Activated naive CD8-positive, alpha-beta T cell treated with anti-CD3 and anti-CD28 coated beads for 36 hours (primary cell): ENCODE data around the gene SLC25A4. TPM values are rescaled to one million over a fixed set of nuclear protein-coding genes. Genes with fewer than 3 reads are reported as not detected.
"Not testable (repeated sequence)": the region's sequence is repeated elsewhere in the genome, so short reads cannot be mapped to it uniquely, and the experiment has no call there.

ENCODE experiments used
- DNase-seq: peaks from one replicate; pipeline ENCODE4 v3.0.0; 2021
- H3K27ac Mint-ChIP-seq: one replicate; pipeline ENCODE4 v1.8.0; 2022; ENCODE audit warnings: mild to moderate bottlenecking, moderate library complexity, mixed read lengths
- H3K27me3 Mint-ChIP-seq: one replicate; pipeline ENCODE4 v1.8.0; 2022; ENCODE audit warnings: mild to moderate bottlenecking, mixed read lengths
- H3K36me3 Mint-ChIP-seq: one replicate; pipeline ENCODE4 v1.8.0; 2021; ENCODE audit warnings: mild to moderate bottlenecking, mixed read lengths
- H3K4me1 Mint-ChIP-seq: one replicate; pipeline ENCODE4 v1.8.0; 2021; ENCODE audit warnings: mixed read lengths
- H3K4me3 Mint-ChIP-seq: one replicate; pipeline ENCODE4 v1.8.0; 2022; ENCODE audit warnings: mild to moderate bottlenecking, moderate library complexity, mixed read lengths
- H3K9me3 Mint-ChIP-seq: one replicate; pipeline ENCODE4 v1.8.0; 2022; ENCODE audit warnings: mixed read lengths
- total RNA-seq, 2 experiments: library from RNA; stranded (reverse); gene quantifications; one replicate each; pipeline ENCODE4 v1.2.3, GENCODE V29; 2021

Gene SLC25A4
- total RNA-seq = 1 to 10 TPM; 7.6 to 7.8 TPM

DNA sequence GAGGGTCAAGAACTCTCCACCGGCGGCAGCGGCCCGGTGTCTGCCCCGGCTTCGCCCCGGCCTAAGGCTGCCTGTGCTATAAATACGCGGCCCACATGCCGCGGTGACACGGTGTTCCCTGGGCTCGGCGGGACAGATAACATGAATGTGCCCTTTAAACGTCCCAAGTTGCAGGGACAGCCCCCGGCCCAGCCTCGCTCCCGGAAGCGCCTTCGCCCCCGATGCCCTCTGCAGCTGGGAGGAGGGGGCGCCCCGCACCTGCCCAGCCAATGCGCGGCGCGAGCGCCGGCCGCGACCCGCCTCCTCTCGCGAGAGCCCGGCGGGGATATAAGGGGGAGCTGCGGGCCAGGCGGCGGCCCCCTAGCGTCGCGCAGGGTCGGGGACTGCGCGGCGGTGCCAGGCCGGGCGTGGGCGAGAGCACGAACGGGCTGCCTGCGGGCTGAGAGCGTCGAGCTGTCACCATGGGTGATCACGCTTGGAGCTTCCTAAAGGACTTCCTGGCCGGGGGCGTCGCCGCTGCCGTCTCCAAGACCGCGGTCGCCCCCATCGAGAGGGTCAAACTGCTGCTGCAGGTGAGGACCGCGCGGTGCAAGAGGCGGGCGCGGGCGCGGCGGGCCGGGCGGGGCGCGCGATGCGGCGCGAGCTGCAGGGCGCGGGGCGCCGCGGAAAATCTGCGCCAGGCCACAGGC lies at the start of gene SLC25A4:
SLC25A4 (plus strand) TSS at position 355 of the 689 bp plus-strand sequence; CDS start at position 462, 107 bp downstream.
- no peaks in the 10 kb centered on the region for H3K27me3 Mint-ChIP-seq
- H3K36me3 Mint-ChIP-seq = no peaks in the 10 kb centered on the region
- peak within 1 kb of the TSS; percentile 72 for H3K27ac Mint-ChIP-seq
- H3K4me1 Mint-ChIP-seq = peaks cover 16% of the 10 kb centered on the region
- peak; percentile 93 for DNase-seq
- H3K9me3 Mint-ChIP-seq = no peaks in the 10 kb centered on the region
- peak within 1 kb of the TSS; percentile 86 for H3K4me3 Mint-ChIP-seq

DNA sequence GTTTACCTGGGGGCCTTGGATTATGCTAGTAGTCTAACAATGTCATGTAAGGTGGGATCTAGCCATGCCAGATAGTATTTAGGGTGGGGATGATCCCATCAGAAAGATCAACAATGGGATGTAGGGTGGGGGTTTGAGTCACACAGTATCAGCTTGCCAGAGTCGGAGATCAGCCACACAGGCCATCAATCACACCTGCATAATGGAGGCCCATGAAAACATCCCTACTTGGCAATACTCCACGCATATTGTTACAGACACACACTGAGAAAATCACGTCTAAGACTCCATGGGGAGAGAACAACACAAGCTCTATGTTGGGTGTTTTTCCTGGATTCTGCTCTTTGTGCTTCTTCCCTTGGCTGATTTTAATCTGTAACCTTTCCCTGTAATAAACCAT lies 49.5 kb upstream of the SLC25A4 start:
- DNase-seq = no peak
- no peak overlapping the region for H3K27ac Mint-ChIP-seq
- no peaks in the 10 kb centered on the region for H3K4me1 Mint-ChIP-seq
- no peaks in the 10 kb centered on the region for H3K36me3 Mint-ChIP-seq
- no peaks in the 10 kb centered on the region for H3K9me3 Mint-ChIP-seq
- no peak overlapping the region for H3K4me3 Mint-ChIP-seq
- peaks cover 20% of the 10 kb centered on the region for H3K27me3 Mint-ChIP-seq

DNA sequence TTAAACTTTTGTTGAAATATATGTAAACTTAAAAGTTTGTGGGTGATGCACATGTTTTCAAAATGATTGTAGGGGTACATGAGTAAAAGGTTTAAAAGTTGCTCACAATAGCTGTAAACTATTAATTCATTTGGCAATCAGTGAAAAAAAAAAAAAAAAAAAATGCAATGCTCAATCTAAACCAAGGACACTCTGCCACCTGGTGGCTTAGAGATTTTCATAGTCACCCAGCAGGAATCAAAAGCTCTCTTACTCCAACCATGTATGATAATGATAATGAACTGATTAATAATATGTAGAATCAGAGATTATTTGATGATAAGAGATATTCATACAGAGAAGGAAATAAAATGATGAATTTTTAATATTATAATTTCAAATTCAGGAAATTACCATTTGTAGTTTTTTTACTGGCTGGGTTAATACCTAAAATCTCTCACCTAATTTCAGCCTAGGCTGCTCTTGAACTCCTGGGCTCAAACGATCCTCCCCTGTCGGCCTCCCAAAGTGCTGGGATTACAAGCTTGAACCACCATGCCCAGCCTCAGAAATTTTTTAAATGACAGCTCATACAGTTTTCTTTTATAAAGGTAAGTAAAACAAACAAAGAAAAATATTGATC lies 46.9 kb upstream of the SLC25A4 start:
- DNase-seq = no peak
- no peaks in the 10 kb centered on the region for H3K4me1 Mint-ChIP-seq
- no peaks in the 10 kb centered on the region for H3K36me3 Mint-ChIP-seq
- no peaks in the 10 kb centered on the region for H3K9me3 Mint-ChIP-seq
- H3K27me3 Mint-ChIP-seq = peaks cover 13% of the 10 kb centered on the region
- no peak overlapping the region for H3K27ac Mint-ChIP-seq
- no peak overlapping the region for H3K4me3 Mint-ChIP-seq

DNA sequence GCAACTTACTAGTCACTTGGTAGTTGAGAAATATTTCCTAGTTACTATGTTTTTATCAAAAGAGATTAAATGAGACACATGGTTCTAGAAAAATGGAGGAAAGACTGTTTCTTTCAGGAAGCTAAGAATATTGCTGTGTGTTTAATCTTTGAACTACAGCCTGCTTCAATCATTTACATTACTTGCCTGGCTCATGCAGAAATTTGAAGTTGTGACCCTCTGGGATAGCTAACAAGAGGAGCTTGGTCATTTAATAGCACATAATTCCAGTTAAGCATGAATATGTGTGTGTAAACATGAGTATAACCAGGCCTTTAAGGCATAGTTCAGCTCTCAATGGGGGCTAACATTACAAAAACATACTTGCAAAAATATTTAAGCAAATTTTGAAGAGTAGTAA lies 44.6 kb upstream of the SLC25A4 start:
- Mint-ChIP-seq H3K36me3 (no peaks in the 10 kb centered on the region), H3K9me3 (no peaks in the 10 kb centered on the region), H3K4me3 (no peak overlapping the region), H3K27me3 (peaks cover 12% of the 10 kb centered on the region), H3K4me1 (no peaks in the 10 kb centered on the region), H3K27ac (no peak overlapping the region)
- no peak for DNase-seq

DNA sequence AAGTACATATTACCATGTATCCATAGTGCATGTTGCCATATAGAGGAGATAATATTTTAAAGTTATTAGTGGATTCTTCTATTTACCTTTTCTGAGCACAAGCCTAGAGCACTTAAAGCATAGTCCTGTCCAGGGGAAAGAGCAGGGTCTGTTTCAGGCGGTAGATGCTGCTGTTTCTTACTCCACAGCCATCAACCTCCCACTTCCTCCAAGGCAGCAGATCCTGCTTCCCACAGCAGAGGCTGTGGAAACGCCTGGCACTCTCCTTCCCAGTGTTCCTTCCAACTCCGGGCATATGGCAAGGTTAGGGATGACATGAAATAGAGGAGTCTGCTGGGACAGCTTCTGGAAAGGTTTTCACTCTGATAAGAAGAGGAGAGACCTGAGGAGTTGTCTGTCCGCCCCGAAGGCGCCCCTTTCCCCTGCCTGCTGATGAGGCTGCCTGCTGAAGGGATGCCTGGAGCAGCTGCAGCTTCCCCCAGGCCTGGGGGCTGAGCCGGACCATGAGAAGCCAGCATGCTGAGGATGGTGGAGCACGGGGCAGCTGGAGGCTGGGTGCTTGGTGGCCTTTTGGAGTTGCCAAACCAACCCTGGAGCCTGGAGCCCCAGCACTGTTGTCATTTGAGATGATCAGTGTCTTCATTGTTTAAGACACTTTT lies 43.9 kb upstream of the SLC25A4 start:
- Mint-ChIP-seq H3K27me3 (peaks cover 12% of the 10 kb centered on the region), H3K27ac (no peak overlapping the region), H3K36me3 (no peaks in the 10 kb centered on the region), H3K4me1 (no peaks in the 10 kb centered on the region), H3K9me3 (no peaks in the 10 kb centered on the region), H3K4me3 (no peak overlapping the region)
- DNase-seq = no peak

DNA sequence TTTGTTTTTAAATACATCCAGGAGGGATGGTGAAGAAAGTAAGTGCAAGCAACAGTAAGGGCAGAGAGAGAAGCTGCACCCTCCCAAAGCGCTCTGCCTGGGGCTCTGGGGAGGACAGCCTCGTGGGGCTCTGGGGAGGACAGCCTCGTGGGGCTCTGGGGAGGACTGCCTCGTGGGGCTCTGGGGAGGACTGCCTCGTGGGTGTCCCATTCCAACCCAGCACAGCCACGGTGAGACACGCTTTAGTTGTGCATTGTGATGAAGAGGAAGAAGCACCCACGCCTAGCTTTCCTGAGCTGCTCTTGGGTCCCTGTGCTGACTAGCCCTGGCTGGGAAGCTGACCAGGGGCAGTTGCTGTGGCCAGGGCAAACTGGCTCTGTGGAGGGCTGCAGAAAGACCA lies 43.1 kb upstream of the SLC25A4 start:
- Mint-ChIP-seq H3K4me3 (no peak overlapping the region), H3K9me3 (no peaks in the 10 kb centered on the region), H3K27ac (no peak overlapping the region), H3K4me1 (no peaks in the 10 kb centered on the region), H3K36me3 (no peaks in the 10 kb centered on the region), H3K27me3 (peaks cover 12% of the 10 kb centered on the region)
- DNase-seq = no peak

DNA sequence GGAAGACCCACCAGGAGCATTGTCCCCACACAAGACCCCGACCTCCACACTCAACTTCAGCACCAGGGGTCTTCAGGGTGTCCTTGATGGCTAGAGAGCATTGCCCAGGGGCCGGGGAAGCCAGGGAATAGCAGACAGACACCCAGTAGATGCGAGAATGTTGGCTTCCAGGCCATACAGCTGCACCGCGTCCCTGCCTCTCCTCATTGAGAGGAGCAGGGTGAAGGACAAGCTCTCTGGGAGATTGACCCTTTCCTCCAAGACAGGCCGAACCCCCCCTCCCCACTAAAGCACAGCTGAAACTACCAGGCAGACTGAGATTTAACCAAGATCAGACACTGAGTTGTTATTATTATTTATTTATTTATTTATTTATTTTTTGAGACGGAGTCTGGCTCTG lies 42.6 kb upstream of the SLC25A4 start:
- DNase-seq = no peak

DNA sequence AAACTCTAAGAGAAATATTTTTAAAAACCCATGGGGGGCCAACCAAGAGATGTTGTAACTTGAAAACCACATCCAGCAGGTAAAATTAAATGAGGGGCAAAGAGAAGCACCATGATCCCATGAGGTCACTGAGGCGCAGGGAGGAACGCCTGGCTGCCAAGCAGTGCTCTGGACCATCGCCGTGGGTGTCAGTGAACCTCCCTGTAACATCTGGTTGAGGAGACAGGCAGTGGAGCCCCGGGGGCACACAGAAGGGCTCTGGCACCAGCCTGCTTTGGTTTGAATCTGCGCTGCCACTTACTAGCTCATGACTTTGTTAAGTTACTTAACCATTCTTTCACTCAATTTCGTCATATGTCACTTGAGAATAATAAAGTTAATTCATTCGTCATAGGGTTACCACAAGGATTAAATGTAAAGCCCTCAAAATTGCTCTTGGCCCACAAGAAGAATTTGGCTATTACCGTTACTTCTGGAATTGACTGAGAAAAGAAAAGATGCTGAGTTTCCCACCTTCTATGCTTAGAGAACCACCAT lies 41.6 kb upstream of the SLC25A4 start:
- no peak for DNase-seq
- Mint-ChIP-seq H3K4me3 (no peak overlapping the region), H3K27me3 (peaks cover 9% of the 10 kb centered on the region), H3K9me3 (no peaks in the 10 kb centered on the region), H3K4me1 (no peaks in the 10 kb centered on the region), H3K36me3 (no peaks in the 10 kb centered on the region), H3K27ac (no peak overlapping the region)

More for the DNA sequence above, 42.6 kb upstream of the SLC25A4 start:
- Mint-ChIP-seq H3K27ac (no peak overlapping the region), H3K4me1 (no peaks in the 10 kb centered on the region), H3K36me3 (no peaks in the 10 kb centered on the region), H3K27me3 (peaks cover 12% of the 10 kb centered on the region), H3K4me3 (no peak overlapping the region), H3K9me3 (no peaks in the 10 kb centered on the region)

DNA sequence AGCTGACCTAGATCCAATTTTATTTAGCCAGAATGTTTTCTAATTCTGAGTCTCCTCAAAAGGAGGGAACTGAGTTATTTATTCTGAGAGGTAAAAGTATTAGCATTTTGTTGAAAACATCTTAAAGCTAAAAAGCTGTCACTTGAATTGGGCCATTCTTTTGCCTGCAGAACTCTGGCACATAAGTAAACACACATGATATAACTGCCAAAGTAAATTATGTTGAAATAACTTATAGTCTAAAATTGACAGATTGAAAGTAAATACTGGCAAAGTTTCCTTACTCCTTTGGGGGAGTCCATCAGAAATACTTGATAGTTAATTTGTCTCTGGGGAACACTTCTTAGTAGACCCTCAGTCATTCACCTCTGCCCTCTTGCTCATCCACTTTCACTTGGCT lies 38.3 kb upstream of the SLC25A4 start:
- no peak for DNase-seq
- Mint-ChIP-seq H3K27ac (no peak overlapping the region), H3K27me3 (peaks cover 10% of the 10 kb centered on the region), H3K36me3 (no peaks in the 10 kb centered on the region), H3K9me3 (no peaks in the 10 kb centered on the region), H3K4me3 (no peak overlapping the region), H3K4me1 (no peaks in the 10 kb centered on the region)

DNA sequence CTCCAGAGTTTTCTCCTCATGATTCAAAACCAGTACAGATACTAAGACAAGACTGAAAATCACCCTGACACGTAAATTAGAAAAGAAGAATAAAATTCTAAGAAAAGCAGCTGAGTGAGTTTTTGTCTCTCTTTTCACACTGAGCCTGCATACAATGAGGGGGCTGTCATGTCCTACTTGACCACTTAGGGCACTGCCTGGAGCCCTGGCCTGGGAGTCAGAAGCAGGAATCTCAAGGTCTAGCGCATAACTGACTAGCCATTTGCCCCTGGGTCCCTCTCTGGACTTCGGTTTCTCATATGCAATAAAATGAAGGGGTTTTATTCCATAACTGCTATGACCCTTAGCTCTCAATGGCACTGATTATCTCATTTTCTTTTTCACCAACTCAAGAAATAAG lies 36.7 kb upstream of the SLC25A4 start:
- H3K4me1 Mint-ChIP-seq = no peaks in the 10 kb centered on the region
- peaks cover 15% of the 10 kb centered on the region for H3K27me3 Mint-ChIP-seq
- no peaks in the 10 kb centered on the region for H3K36me3 Mint-ChIP-seq
- DNase-seq = no peak
- no peak overlapping the region for H3K27ac Mint-ChIP-seq
- H3K9me3 Mint-ChIP-seq = no peaks in the 10 kb centered on the region
- H3K4me3 Mint-ChIP-seq = no peak overlapping the region

DNA sequence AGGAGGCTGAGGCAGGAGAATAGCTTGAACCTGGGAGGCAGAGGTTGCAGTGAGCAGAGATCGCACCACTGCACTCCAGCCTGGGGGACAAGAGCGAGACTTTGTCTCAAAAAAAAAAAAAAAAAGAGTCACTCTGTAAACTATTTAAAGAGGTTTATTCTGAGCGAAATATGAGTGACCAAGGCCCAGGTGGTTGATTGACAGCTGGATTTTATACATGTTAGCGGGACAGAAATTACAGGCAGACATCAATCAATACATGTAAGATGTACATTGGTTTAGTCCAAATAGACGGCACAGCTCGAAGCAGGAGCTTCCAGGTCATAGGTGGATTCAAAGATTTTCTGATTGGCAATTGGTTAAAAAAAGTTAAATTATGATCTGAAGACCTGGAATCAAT lies 35.5 kb upstream of the SLC25A4 start:
- H3K27me3 Mint-ChIP-seq = peaks cover 15% of the 10 kb centered on the region

DNA sequence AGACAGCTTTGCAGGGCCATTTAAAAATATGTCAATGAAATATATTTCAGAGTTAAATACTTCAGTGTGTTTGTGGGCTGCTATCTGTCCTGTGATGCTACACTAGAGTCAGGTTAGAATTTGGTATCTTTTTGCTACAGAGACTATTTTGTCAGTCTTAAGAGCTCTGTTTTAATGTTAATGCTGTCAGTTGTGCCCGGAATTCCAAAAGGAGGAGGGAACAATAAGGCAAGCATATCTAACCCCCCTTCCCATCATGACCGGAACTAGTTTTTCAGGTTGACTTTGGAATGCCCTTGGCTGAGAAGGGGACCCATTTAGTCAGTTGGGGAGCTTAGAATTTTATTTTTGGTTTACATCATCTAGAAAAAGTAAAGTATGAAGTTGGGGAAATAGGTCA lies 34.9 kb upstream of the SLC25A4 start:
- Mint-ChIP-seq H3K4me1 (peaks cover 5% of the 10 kb centered on the region), H3K36me3 (no peaks in the 10 kb centered on the region), H3K9me3 (no peaks in the 10 kb centered on the region), H3K27me3 (peaks cover 15% of the 10 kb centered on the region), H3K4me3 (no peak overlapping the region), H3K27ac (no peak overlapping the region)
- DNase-seq = no peak

More for the DNA sequence above, 35.5 kb upstream of the SLC25A4 start:
- not testable (repeated sequence) for DNase-seq, H3K9me3 Mint-ChIP-seq, H3K36me3 Mint-ChIP-seq, H3K4me3 Mint-ChIP-seq, H3K4me1 Mint-ChIP-seq, H3K27ac Mint-ChIP-seq

DNA sequence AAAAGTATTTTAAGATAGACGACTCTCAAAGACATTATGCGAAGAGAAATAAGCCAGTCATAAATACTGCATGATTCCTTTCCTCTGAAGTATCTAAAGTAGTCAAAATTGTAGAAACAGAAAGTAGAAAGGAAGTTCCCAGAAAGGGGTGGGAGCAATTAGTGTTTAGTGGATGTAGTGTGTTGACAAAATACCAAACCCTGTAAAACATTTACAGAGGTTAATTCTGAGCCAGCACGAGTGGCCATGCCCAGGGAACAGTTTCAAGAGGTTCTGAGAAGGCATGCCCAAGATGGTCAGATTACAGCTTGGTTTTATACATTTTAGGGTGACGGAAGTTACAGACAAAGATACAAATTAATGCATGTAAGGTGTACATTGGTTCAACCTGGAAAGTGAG lies 34.4 kb upstream of the SLC25A4 start:
- Mint-ChIP-seq H3K27me3 (peaks cover 16% of the 10 kb centered on the region), H3K27ac (no peak overlapping the region)

DNA sequence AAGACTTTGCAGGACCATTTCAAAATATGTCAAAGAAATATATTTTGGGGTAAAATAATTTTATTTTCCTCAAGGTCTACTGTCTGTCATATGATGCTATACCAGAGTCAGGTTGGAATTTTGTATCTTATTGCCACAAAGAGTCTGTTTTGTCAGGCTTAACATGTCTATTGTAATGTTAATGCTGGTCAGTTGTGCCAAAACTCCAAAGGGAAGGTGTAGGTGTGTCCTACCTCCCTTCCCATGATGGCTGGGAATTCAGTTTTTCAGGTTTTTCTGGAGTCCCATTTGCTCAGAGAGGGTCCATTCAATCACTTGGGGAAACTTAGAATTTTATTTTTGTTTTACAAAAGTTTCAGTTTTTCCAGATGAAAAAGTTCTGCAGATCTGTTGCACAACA lies 33.3 kb upstream of the SLC25A4 start:
- no peaks in the 10 kb centered on the region for H3K36me3 Mint-ChIP-seq
- peaks cover 21% of the 10 kb centered on the region for H3K27me3 Mint-ChIP-seq
- peaks cover 5% of the 10 kb centered on the region for H3K4me1 Mint-ChIP-seq
- no peak overlapping the region for H3K27ac Mint-ChIP-seq
- no peak overlapping the region for H3K4me3 Mint-ChIP-seq
- no peak for DNase-seq
- no peaks in the 10 kb centered on the region for H3K9me3 Mint-ChIP-seq

More for the DNA sequence above, 34.4 kb upstream of the SLC25A4 start:
- H3K4me1 Mint-ChIP-seq = peaks cover 5% of the 10 kb centered on the region
- no peak overlapping the region for H3K4me3 Mint-ChIP-seq
- no peak for DNase-seq
- H3K9me3 Mint-ChIP-seq = no peaks in the 10 kb centered on the region
- H3K36me3 Mint-ChIP-seq = no peaks in the 10 kb centered on the region

DNA sequence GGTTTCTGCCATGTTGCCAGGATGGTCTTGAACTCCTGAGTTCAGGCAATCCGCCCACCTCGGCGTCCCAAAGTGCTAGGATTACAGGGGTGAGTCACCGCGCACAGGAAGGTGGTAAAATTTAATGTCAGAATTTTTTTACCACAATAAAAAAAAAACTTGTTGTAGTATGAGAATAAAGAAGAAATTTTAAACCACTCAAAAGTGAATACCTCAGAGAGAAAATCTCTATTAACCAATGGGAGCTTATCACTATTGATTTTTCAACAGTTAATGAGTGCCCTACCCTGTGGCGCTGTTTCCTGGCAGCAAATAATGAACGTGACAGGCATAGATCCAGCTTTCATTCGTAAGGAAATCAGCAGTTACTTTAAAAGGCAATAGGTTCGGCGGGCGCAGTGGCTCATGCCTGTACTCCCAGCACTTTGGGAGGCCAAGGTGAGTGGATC lies 32.7 kb upstream of the SLC25A4 start:
- DNase-seq = no peak
- Mint-ChIP-seq H3K27me3 (peaks cover 21% of the 10 kb centered on the region), H3K27ac (no peak overlapping the region)

More for the DNA sequence above, 32.7 kb upstream of the SLC25A4 start:
- peaks cover 5% of the 10 kb centered on the region for H3K4me1 Mint-ChIP-seq
- H3K4me3 Mint-ChIP-seq = no peak overlapping the region
- no peaks in the 10 kb centered on the region for H3K36me3 Mint-ChIP-seq
- H3K9me3 Mint-ChIP-seq = no peaks in the 10 kb centered on the region
